ENCODE results near the gene CANX. TPM values are rescaled to one million over a fixed set of nuclear protein-coding genes. Genes with fewer than 3 reads are reported as not detected.

The CANX gene
- total and polyA plus RNA-seq, 9 of the 15 experiments (the other 6 are each of a cell fraction or from before 2014, with no cell fraction given) = 155 to 893 (median 589) TPM

- TF ChIP-seq THRB (CRISPR knock-in tag; conservative IDR thresholded peaks at IDR 0.05) = no peak
- no peak for TF ChIP-seq MTA2 (IDR thresholded peaks at IDR 0.05; ENCODE audit: low read depth)
- no peak for TF ChIP-seq STAT6 (CRISPR knock-in tag; IDR thresholded peaks at IDR 0.05)
These were observed 19.6 kb upstream of the CANX start (continued) for GRCh38 chr5:179679014-179679674.

GRCh38 chr5:179680014-179680779, 18.6 kb upstream of the CANX start:
- H3K27ac ChIP-seq (ENCODE audit: extremely low read depth, low read depth, low read length) = no peak overlapping the region
- intact Hi-C loops (cut with micrococcal nuclease) = no loop called here
- no peak for DNase-seq (ENCODE audit: extremely low read depth in 1 of 4, low spot score in 3 of 4)
- H2AFZ ChIP-seq (ENCODE audit: low read depth, low read length) = no peak overlapping the region
- no peak overlapping the region for H3K4me3 ChIP-seq
- no peak overlapping the region for H3K4me2 ChIP-seq (ENCODE audit: insufficient read depth, low read length)
- in situ Hi-C loops (cut with MboI) = no loop called here
- BruUV-seq (replicated peaks) = no TSS peak
- ATAC-seq = no peak
- TF ChIP-seq ZNF316 (IDR thresholded peaks at IDR 0.05) (0 out of 2 replicates have a peak, but pooled peaks have one; percentile 22), ATF3 (IDR thresholded peaks at IDR 0.05) (no peak), ATF3 (CRISPR knock-in tag; conservative IDR thresholded peaks at IDR 0.05) (no peak)
- H3K4me1 ChIP-seq (replicated peaks in 1 of 2; ENCODE audit: control insufficient read depth in 2 of 2, insufficient read depth in 2 of 2, low read length in 2 of 2) = peaks cover 9 to 30% of the 10 kb centered on the region in 2 experiments; a peak in 4 of 5 replicates
- no peaks in the 10 kb centered on the region; the same call in 1 of the 2 replicates for H3K9me3 ChIP-seq (replicated peaks; ENCODE audit: control insufficient read depth, insufficient read depth, low read depth, low read length)
- no peaks in the 10 kb centered on the region for H3K9me1 ChIP-seq (ENCODE audit: control insufficient read depth, insufficient read depth, low read length)
- H3K79me2 ChIP-seq (ENCODE audit: control insufficient read depth, insufficient read depth, low read length) = peaks cover 29% of the 10 kb centered on the region
- H3K9ac ChIP-seq (ENCODE audit: insufficient read depth in 1 of 2, low read depth in 2 of 2, low read length in 2 of 2) = no peak overlapping the region
- ChIA-PET POLR2A (interaction anchor here (0.6 to 2.8 kb wide), 9 partner anchors 11 to 149 kb away, joined by 3 to 18 read pairs (median 4); partner anchors contain the start of gene HNRNPH1), CTCF (ENCODE audit: low intra/inter-chr PET ratio) (no interaction called here)
- H3K27me3 ChIP-seq (ENCODE audit: control insufficient read depth in 2 of 2, insufficient read depth in 2 of 2, low read length in 2 of 2) = no peaks in the 10 kb centered on the region
- H3K36me3 ChIP-seq (ENCODE audit: control insufficient read depth, insufficient read depth, low read length) = peaks cover 2% of the 10 kb centered on the region; the same call in 1 of the 3 replicates
- no peaks in the 10 kb centered on the region for H4K20me1 ChIP-seq (replicated peaks; ENCODE audit: control insufficient read depth, insufficient read depth, low read length)
- peak; percentile 6 for FAIRE-seq
- 68% methylated on average over 7 of the region's 9 CpGs for WGBS (ENCODE audit: insufficient coverage, low coverage, missing lambda C conversion rate)
